ENCODE data around the gene DUS3L. TPM values are rescaled to one million over a fixed set of nuclear protein-coding genes. Genes with fewer than 3 reads are reported as not detected.

The DUS3L gene
- total RNA-seq, 1 experiment from 2014 or later: 75.4 TPM

GRCh38 chr19:5808120-5808816, 17.3 kb upstream of the DUS3L start:
- no peaks in the 10 kb centered on the region for H3K9me3 ChIP-seq
- H3K27me3 ChIP-seq (replicated peaks; ENCODE audit: control insufficient read depth, insufficient read depth, low read length): no peaks in the 10 kb centered on the region
- H3K4me1 ChIP-seq: 0 out of 2 replicates have a peak, but pooled peaks cover 3% of the 10 kb centered on the region
- CTCF ChIA-PET: interaction anchor here (0.6 to 0.7 kb wide), 2 partner anchors 178 to 179 kb away, joined by 3 to 5 read pairs; no protein-coding TSS in a partner anchor
- no peaks in the 10 kb centered on the region for H3K36me3 Mint-ChIP-seq (ENCODE audit: insufficient read depth, unreplicated experiment)
- no peak for TF ChIP-seq CTCF (IDR thresholded peaks at IDR 0.05; ENCODE audit: insufficient read depth in 1 of 2, low read depth in 1 of 2, low read length in 1 of 2, severe bottlenecking in 1 of 2, unreplicated experiment in 1 of 2)
- no peak overlapping the region for H3K4me3 ChIP-seq (ENCODE audit: low read depth, low read length)
- no peak for DNase-seq
- no TSS peak for BruUV-seq (replicated peaks)
- no peaks in the 10 kb centered on the region for H3K9me3 Mint-ChIP-seq (ENCODE audit: unreplicated experiment)
- intact Hi-C loops (cut with micrococcal nuclease; ENCODE audit: unreplicated experiment): no loop called here
- H3K27me3 Mint-ChIP-seq (ENCODE audit: insufficient read depth, unreplicated experiment): no peaks in the 10 kb centered on the region
- no peaks in the 10 kb centered on the region for H3K4me1 Mint-ChIP-seq (ENCODE audit: low read depth, unreplicated experiment)
- no peak overlapping the region for H3K4me3 Mint-ChIP-seq (ENCODE audit: unreplicated experiment)
- no peaks in the 10 kb centered on the region for H3K36me3 ChIP-seq (ENCODE audit: control insufficient read depth, insufficient read depth, low read length)
- H3K27ac Mint-ChIP-seq (ENCODE audit: unreplicated experiment): no peak overlapping the region
- POLR2A ChIA-PET: no interaction called here

- intact Hi-C loops (cut with micrococcal nuclease; ENCODE audit: unreplicated experiment): no loop called here
- no peaks in the 10 kb centered on the region for H3K27me3 Mint-ChIP-seq (ENCODE audit: insufficient read depth, unreplicated experiment)
- ChIA-PET POLR2A (no interaction called here), CTCF (interaction anchor here (0.7 kb wide), 1 partner anchor 35 kb away, joined by 6 read pairs; no protein-coding TSS in a partner anchor)
- BruUV-seq (replicated peaks): no TSS peak
- no peaks in the 10 kb centered on the region for H3K4me1 Mint-ChIP-seq (ENCODE audit: low read depth, unreplicated experiment)
- DNase-seq: no peak
- H3K4me3 Mint-ChIP-seq (ENCODE audit: unreplicated experiment): no peak overlapping the region
- Histone ChIP-seq H3K36me3 (ENCODE audit: control insufficient read depth, insufficient read depth, low read length) (no peaks in the 10 kb centered on the region), H3K4me1 (0 out of 2 replicates have a peak, but pooled peaks cover 3% of the 10 kb centered on the region), H3K4me3 (ENCODE audit: low read depth, low read length) (no peak overlapping the region), H3K9me3 (no peaks in the 10 kb centered on the region), H3K27me3 (replicated peaks; ENCODE audit: control insufficient read depth, insufficient read depth, low read length) (no peaks in the 10 kb centered on the region)
- no peak for TF ChIP-seq CTCF (IDR thresholded peaks at IDR 0.05; ENCODE audit: insufficient read depth in 1 of 2, low read depth in 1 of 2, low read length in 1 of 2, severe bottlenecking in 1 of 2, unreplicated experiment in 1 of 2)
- no peaks in the 10 kb centered on the region for H3K9me3 Mint-ChIP-seq (ENCODE audit: unreplicated experiment)
- no peak overlapping the region for H3K27ac Mint-ChIP-seq (ENCODE audit: unreplicated experiment)
- no peaks in the 10 kb centered on the region for H3K36me3 Mint-ChIP-seq (ENCODE audit: insufficient read depth, unreplicated experiment)
Measured at GRCh38 chr19:5806905-5807304, 15.9 kb upstream of the DUS3L start.

GRCh38 chr19:5806133-5806489, 15.1 kb upstream of the DUS3L start:
- no peaks in the 10 kb centered on the region for H3K9me3 Mint-ChIP-seq (ENCODE audit: unreplicated experiment)
- no peaks in the 10 kb centered on the region for H3K4me1 Mint-ChIP-seq (ENCODE audit: low read depth, unreplicated experiment)
- TF ChIP-seq CTCF (IDR thresholded peaks at IDR 0.05; ENCODE audit: insufficient read depth in 1 of 2, low read depth in 1 of 2, low read length in 1 of 2, severe bottlenecking in 1 of 2, unreplicated experiment in 1 of 2): no peak
- no peaks in the 10 kb centered on the region for H3K27me3 ChIP-seq (replicated peaks; ENCODE audit: control insufficient read depth, insufficient read depth, low read length)
- H3K36me3 Mint-ChIP-seq (ENCODE audit: insufficient read depth, unreplicated experiment): no peaks in the 10 kb centered on the region
- H3K9me3 ChIP-seq: no peaks in the 10 kb centered on the region
- 0 out of 2 replicates have a peak, but pooled peaks cover 3% of the 10 kb centered on the region for H3K4me1 ChIP-seq
- H3K4me3 Mint-ChIP-seq (ENCODE audit: unreplicated experiment): peak overlapping the region; percentile 73
- H3K36me3 ChIP-seq (ENCODE audit: control insufficient read depth, insufficient read depth, low read length): no peaks in the 10 kb centered on the region
- CTCF ChIA-PET: no interaction called here
- no peak for DNase-seq
- no peaks in the 10 kb centered on the region for H3K27me3 Mint-ChIP-seq (ENCODE audit: insufficient read depth, unreplicated experiment)
- POLR2A ChIA-PET: no interaction called here
- no peak overlapping the region for H3K4me3 ChIP-seq (ENCODE audit: low read depth, low read length)
- no TSS peak for BruUV-seq (replicated peaks)
- intact Hi-C loops (cut with micrococcal nuclease; ENCODE audit: unreplicated experiment): no loop called here
- H3K27ac Mint-ChIP-seq (ENCODE audit: unreplicated experiment): no peak overlapping the region

Measured in Caco-2 (cell line).